ACC112 (cell line): Measurements from ENCODE around the gene MVK.

Source experiments
- H2AFZ ChIP-seq: fragments of 200-600 bp; sonication (generic); one replicate; pipeline ENCODE4 v1.6.0; 2017; ENCODE audit warnings: antibody characterized with exemption, low read length; ENCODE audit not compliant: unreplicated experiment
- H3K27ac ChIP-seq: fragments of 200-600 bp; sonication (generic); 2 replicates; pipeline ENCODE4 v1.5.1; 2014; ENCODE audit warnings: low read depth, mild to moderate bottlenecking, antibody characterized with exemption, low read length, moderate library complexity
- H3K27me3 ChIP-seq: fragments of 200-600 bp; sonication (generic); 2 replicates; pipeline ENCODE4 v1.6.1; 2014; ENCODE audit warnings: mild to moderate bottlenecking, antibody characterized with exemption, low read length, moderate library complexity, mixed read lengths; ENCODE audit not compliant: insufficient read depth
- H3K36me3 ChIP-seq: fragments of 200-600 bp; sonication (generic); 2 replicates; pipeline ENCODE4 v1.6.1; 2016; ENCODE audit warnings: mild to moderate bottlenecking, antibody characterized with exemption, low read length, moderate library complexity, mixed read lengths; ENCODE audit not compliant: insufficient read depth
- H3K4me1 ChIP-seq: fragments of 200-600 bp; sonication (generic); one replicate; pipeline ENCODE4 v1.6.1; 2016; ENCODE audit warnings: low read length, mixed read lengths; ENCODE audit not compliant: insufficient read depth, unreplicated experiment, control insufficient read depth
- H3K4me3 ChIP-seq: fragments of 200-600 bp; sonication (generic); 2 replicates; pipeline ENCODE4 v1.5.1; 2014; ENCODE audit warnings: mild to moderate bottlenecking, low read depth, low read length
- H3K79me2 ChIP-seq: fragments of 200-600 bp; sonication (generic); one replicate; pipeline ENCODE4 v1.6.0; 2016; ENCODE audit warnings: low read length; ENCODE audit not compliant: control insufficient read depth, unreplicated experiment, insufficient read depth

MVK gene

GRCh38 chr12:109588461-109589239, 15.1 kb downstream of the MVK start:
- Histone ChIP-seq H3K36me3 (no peaks in the 10 kb centered on the region), H3K27ac (no peak overlapping the region), H3K79me2 (no peaks in the 10 kb centered on the region), H2AFZ (no peak overlapping the region), H3K4me3 (no peak overlapping the region), H3K4me1 (peaks cover 10% of the 10 kb centered on the region), H3K27me3 (no peaks in the 10 kb centered on the region)

GRCh38 chr12:109589240-109589590, 15.6 kb downstream of the MVK start:
- H3K36me3 ChIP-seq: no peaks in the 10 kb centered on the region
- H3K79me2 ChIP-seq: no peaks in the 10 kb centered on the region
- H3K4me3 ChIP-seq: no peak overlapping the region
- H3K4me1 ChIP-seq: peaks cover 10% of the 10 kb centered on the region
- H3K27me3 ChIP-seq: no peaks in the 10 kb centered on the region
- H3K27ac ChIP-seq: no peak overlapping the region
- H2AFZ ChIP-seq: no peak overlapping the region

GRCh38 chr12:109589691-109590245, 16.2 kb downstream of the MVK start:
- Histone ChIP-seq H3K79me2 (no peaks in the 10 kb centered on the region), H3K27me3 (no peaks in the 10 kb centered on the region), H3K27ac (no peak overlapping the region), H3K36me3 (no peaks in the 10 kb centered on the region), H2AFZ (no peak overlapping the region), H3K4me1 (peaks cover 10% of the 10 kb centered on the region), H3K4me3 (no peak overlapping the region)

- Histone ChIP-seq H3K27ac (no peak overlapping the region), H3K4me3 (no peak overlapping the region), H2AFZ (no peak overlapping the region), H3K4me1 (peaks cover 10% of the 10 kb centered on the region), H3K79me2 (no peaks in the 10 kb centered on the region), H3K36me3 (no peaks in the 10 kb centered on the region), H3K27me3 (no peaks in the 10 kb centered on the region)
Measured at GRCh38 chr12:109590566-109590965, 17.0 kb downstream of the MVK start.

- Histone ChIP-seq H3K4me3 (no peak overlapping the region), H3K27me3 (no peaks in the 10 kb centered on the region), H2AFZ (no peak overlapping the region), H3K79me2 (no peaks in the 10 kb centered on the region), H3K27ac (no peak overlapping the region), H3K36me3 (no peaks in the 10 kb centered on the region), H3K4me1 (peaks cover 8% of the 10 kb centered on the region)
Measured at GRCh38 chr12:109591041-109591440, 17.4 kb downstream of the MVK start.

GRCh38 chr12:109592195-109592904, 18.8 kb downstream of the MVK start:
- Histone ChIP-seq H3K27me3 (no peaks in the 10 kb centered on the region), H3K4me1 (no peaks in the 10 kb centered on the region), H3K36me3 (no peaks in the 10 kb centered on the region), H3K4me3 (no peak overlapping the region), H3K79me2 (no peaks in the 10 kb centered on the region), H3K27ac (no peak overlapping the region), H2AFZ (no peak overlapping the region)

- H3K27me3 ChIP-seq: no peaks in the 10 kb centered on the region
- H3K4me1 ChIP-seq: no peaks in the 10 kb centered on the region
- H3K36me3 ChIP-seq: no peaks in the 10 kb centered on the region
- H2AFZ ChIP-seq: no peak overlapping the region
- H3K79me2 ChIP-seq: no peaks in the 10 kb centered on the region
- no peak overlapping the region for H3K4me3 ChIP-seq
- H3K27ac ChIP-seq: no peak overlapping the region
Measured at GRCh38 chr12:109592905-109593272, 19.3 kb downstream of the MVK start.

- no peaks in the 10 kb centered on the region for H3K27me3 ChIP-seq
- H3K79me2 ChIP-seq: no peaks in the 10 kb centered on the region
Measured at GRCh38 chr12:109594556-109595317, 21.1 kb downstream of the MVK start.

GRCh38 chr12:109595321-109595902, 21.8 kb downstream of the MVK start:
- H3K36me3 ChIP-seq: no peaks in the 10 kb centered on the region
- no peaks in the 10 kb centered on the region for H3K79me2 ChIP-seq
- H3K4me1 ChIP-seq: no peaks in the 10 kb centered on the region
- no peak overlapping the region for H3K4me3 ChIP-seq
- H3K27me3 ChIP-seq: no peaks in the 10 kb centered on the region
- no peak overlapping the region for H2AFZ ChIP-seq
- H3K27ac ChIP-seq: no peak overlapping the region

More at GRCh38 chr12:109594556-109595317, 21.1 kb downstream of the MVK start:
- no peak overlapping the region for H3K4me3 ChIP-seq
- no peaks in the 10 kb centered on the region for H3K36me3 ChIP-seq
- no peak overlapping the region for H3K27ac ChIP-seq
- H2AFZ ChIP-seq: no peak overlapping the region
- no peaks in the 10 kb centered on the region for H3K4me1 ChIP-seq

- H2AFZ ChIP-seq: no peak overlapping the region
- H3K27me3 ChIP-seq: no peaks in the 10 kb centered on the region
- no peaks in the 10 kb centered on the region for H3K79me2 ChIP-seq
- no peaks in the 10 kb centered on the region for H3K4me1 ChIP-seq
- no peaks in the 10 kb centered on the region for H3K36me3 ChIP-seq
- H3K4me3 ChIP-seq: no peak overlapping the region
- H3K27ac ChIP-seq: no peak overlapping the region
Measured at GRCh38 chr12:109596418-109597244, 23.0 kb downstream of the MVK start.
